PC-9 (cell line): Measurements from ENCODE around the gene CDH18. TPM values are rescaled to one million over a fixed set of nuclear protein-coding genes. Genes with fewer than 3 reads are reported as not detected.

ENCODE experiments used
- BruUV-seq: library from RNA; stranded (reverse); fragments of 400-500 nt; replicated peaks from 2 replicates; lab custom pipeline; 2021; lab: Mats Ljungman, UMichigan
- CTCF ChIA-PET: fragments of 300-600 bp; sonication (Branson Sonifier 250); formaldehyde crosslinking; loops from one replicate; lab custom pipeline; 2022; ENCODE audit warnings: antibody characterized with exemption; lab: Charles Lee
- POLR2A ChIA-PET: fragments of 300-600 bp; sonication (Branson Sonifier 250); formaldehyde crosslinking; loops from one replicate; lab custom pipeline; 2022; ENCODE audit warnings: antibody characterized with exemption; ENCODE audit not compliant: unreplicated experiment; lab: Charles Lee
- DNase-seq, 2 experiments: peaks; one replicate each; pipeline versions ENCODE4 v3.0.0 to v3.0.0-alpha.2; 2015 to 2022; ENCODE audit warnings: mixed read lengths in 1 of 2
- H2AFZ ChIP-seq: fragments of 200-600 bp; sonication (generic); 2 replicates; pipeline ENCODE4 v1.8.1; 2017; ENCODE audit warnings: antibody characterized with exemption
- H3F3A ChIP-seq: fragments of 200-600 bp; sonication (generic); 2 replicates; pipeline ENCODE4 v1.8.1; 2017; ENCODE audit warnings: antibody characterized with exemption, mild to moderate bottlenecking, low read depth; ENCODE audit not compliant: insufficient read depth
- H3K27ac ChIP-seq: fragments of 200-600 bp; sonication (generic); 2 replicates; pipeline ENCODE4 v1.6.1; 2016; ENCODE audit warnings: mixed run types
- H3K27me3 ChIP-seq: fragments of 200-600 bp; sonication (generic); 2 replicates; pipeline ENCODE4 v1.6.1; 2016; ENCODE audit warnings: low read depth, mixed run types; ENCODE audit not compliant: insufficient read depth
- H3K36me3 ChIP-seq: fragments of 200-600 bp; sonication (generic); 2 replicates; pipeline ENCODE4 v1.6.1; 2016; ENCODE audit warnings: low read depth, mixed run types
- H3K4me1 ChIP-seq: fragments of 200-600 bp; sonication (generic); replicated peaks from 2 replicates; pipeline ENCODE4 v1.6.1; 2016; ENCODE audit warnings: mixed run types; ENCODE audit not compliant: insufficient read depth
- H3K4me2 ChIP-seq: fragments of 200-600 bp; sonication (generic); 2 replicates; pipeline ENCODE4 v1.6.1; 2017; ENCODE audit warnings: mixed run types
- H3K4me3 ChIP-seq: fragments of 200-600 bp; sonication (generic); 2 replicates; pipeline ENCODE4 v1.6.1; 2016; ENCODE audit warnings: mixed run types
- H3K79me2 ChIP-seq: fragments of 200-600 bp; sonication (generic); 2 replicates; pipeline ENCODE4 v1.6.1; 2017; ENCODE audit warnings: low read depth, mixed run types
- H3K9me2 ChIP-seq: fragments of 200-600 bp; sonication (generic); 2 replicates; pipeline ENCODE4 v1.8.1; 2017; ENCODE audit warnings: mild to moderate bottlenecking; ENCODE audit not compliant: insufficient read depth
- H3K9me3 ChIP-seq: fragments of 200-600 bp; sonication (generic); 2 replicates; pipeline ENCODE4 v1.8.1; 2016; ENCODE audit warnings: low read depth; ENCODE audit not compliant: insufficient read depth
- H4K20me1 ChIP-seq: fragments of 200-600 bp; sonication (generic); 2 replicates; pipeline ENCODE4 v1.8.1; 2017; ENCODE audit not compliant: insufficient read depth
- CTCF ChIP-seq: fragments of 200-600 bp; sonication (generic); conservative IDR thresholded peaks from 2 replicates; pipeline ENCODE4 v1.6.1; 2017; ENCODE audit warnings: mixed run types, antibody characterized with exemption, mild to moderate bottlenecking, moderate library complexity
- EZH2 ChIP-seq: fragments of 200-600 bp; sonication (generic); IDR thresholded peaks from 2 replicates; pipeline ENCODE4 v1.8.0; 2017; ENCODE audit warnings: antibody characterized with exemption, low read depth
- intact Hi-C: fragments of 100-400 bp; cut with micrococcal nuclease; formaldehyde crosslinking; loops from one replicate; pipeline ENCODE4 v1.10.0; 2022; ENCODE audit not compliant: unreplicated experiment
- total RNA-seq: library from RNA; stranded (reverse); gene quantifications from 2 replicates; pipeline ENCODE4 v1.2.3, GENCODE V29; 2021

Gene CDH18
- total RNA-seq, 1 experiment from 2014 or later: not detected

GRCh38 chr5:19546521-19546920 lies 441.5 kb downstream of the CDH18 start:
- no peak for DNase-seq
- no peak overlapping the region for H3K27ac ChIP-seq
- H3F3A ChIP-seq: no peaks in the 10 kb centered on the region
- BruUV-seq: no TSS peak
- H3K36me3 ChIP-seq: no peaks in the 10 kb centered on the region
- H3K9me2 ChIP-seq: 0 out of 2 replicates have a peak, but pooled peaks cover 4% of the 10 kb centered on the region
- no peak overlapping the region for H3K4me3 ChIP-seq
- no peaks in the 10 kb centered on the region for H3K27me3 ChIP-seq
- H3K4me1 ChIP-seq: no peaks in the 10 kb centered on the region
- no peak overlapping the region for H3K4me2 ChIP-seq
- no peaks in the 10 kb centered on the region for H3K79me2 ChIP-seq
- TF ChIP-seq EZH2 (no peak), CTCF (no peak)
- ChIA-PET CTCF (no interaction called here), POLR2A (no interaction called here)
- no peak overlapping the region for H2AFZ ChIP-seq
- no peaks in the 10 kb centered on the region for H3K9me3 ChIP-seq
- H4K20me1 ChIP-seq: no peaks in the 10 kb centered on the region
- intact Hi-C loops: no loop called here

GRCh38 chr5:19538607-19539006 lies 449.4 kb downstream of the CDH18 start:
- TF ChIP-seq EZH2: no peak
- no peak; the same call in 1 of the 2 replicates for TF ChIP-seq CTCF
- Histone ChIP-seq H3K4me1 (no peaks in the 10 kb centered on the region), H3K9me2 (no peaks in the 10 kb centered on the region), H3K9me3 (no peaks in the 10 kb centered on the region; the same call in 1 of the 2 replicates), H3K4me2 (no peak overlapping the region), H3K27me3 (no peaks in the 10 kb centered on the region), H3F3A (no peaks in the 10 kb centered on the region), H3K36me3 (no peaks in the 10 kb centered on the region), H3K79me2 (no peaks in the 10 kb centered on the region), H2AFZ (no peak overlapping the region), H4K20me1 (no peaks in the 10 kb centered on the region), H3K4me3 (no peak overlapping the region), H3K27ac (no peak overlapping the region)
- BruUV-seq: no TSS peak
- ChIA-PET CTCF (no interaction called here), POLR2A (interaction anchor here (0.6 kb wide), 1 partner anchor 750 kb away, joined by 7 read pairs; no protein-coding TSS in a partner anchor)
- DNase-seq: no peak
- intact Hi-C loops: loop anchor here (10.0 kb wide), 1 partner anchor 794 kb away; no protein-coding TSS in a partner anchor

GRCh38 chr5:19536387-19536786 lies 451.6 kb downstream of the CDH18 start:
- no peak overlapping the region for H2AFZ ChIP-seq
- H3K9me2 ChIP-seq: no peaks in the 10 kb centered on the region
- peaks cover 7% of the 10 kb centered on the region; the same call in 1 of the 2 replicates for H3K9me3 ChIP-seq
- ChIA-PET POLR2A (no interaction called here), CTCF (no interaction called here)
- no peak overlapping the region for H3K4me2 ChIP-seq
- no peak overlapping the region for H3K4me3 ChIP-seq
- TF ChIP-seq EZH2: no peak
- TF ChIP-seq CTCF: no peak
- no peaks in the 10 kb centered on the region for H4K20me1 ChIP-seq
- H3F3A ChIP-seq: peaks cover 11% of the 10 kb centered on the region
- no peak for DNase-seq
- H3K27me3 ChIP-seq: no peaks in the 10 kb centered on the region
- no peak overlapping the region for H3K27ac ChIP-seq
- intact Hi-C loops: loop anchor here (10.0 kb wide), 1 partner anchor 792 kb away; no protein-coding TSS in a partner anchor
- H3K4me1 ChIP-seq: peaks cover 12% of the 10 kb centered on the region
- BruUV-seq: no TSS peak
- no peaks in the 10 kb centered on the region for H3K36me3 ChIP-seq
- no peaks in the 10 kb centered on the region for H3K79me2 ChIP-seq
